GM10266 (cell line): ENCODE results near the gene HLCS.
"Not testable (repeated sequence)": the region's sequence is repeated elsewhere in the genome, so short reads cannot be mapped to it uniquely, and the experiment has no call there.

ENCODE experiments used
- DNase-seq: peaks from one replicate; pipeline ENCODE4 v3.0.0; 2012; ENCODE audit errors: extremely low spot score
- CTCF ChIP-seq: IDR thresholded peaks from 2 replicates; pipeline ENCODE4 v1.5.1; 2012; ENCODE audit warnings: mild to moderate bottlenecking, low read depth; ENCODE audit not compliant: control insufficient read depth, insufficient read depth; ENCODE audit errors: missing control alignments

The HLCS gene

GRCh38 chr21:36989699-36990507 is 23.4 kb upstream of the HLCS start:
- DNase-seq: peak; percentile 98
- peak; percentile 90 for TF ChIP-seq CTCF

- DNase-seq: not testable (repeated sequence)
Measured at GRCh38 chr21:36989199-36989698, 22.8 kb upstream of the HLCS start.

- DNase-seq: no peak
- no peak for TF ChIP-seq CTCF
Measured at GRCh38 chr21:36988536-36988935, 22.1 kb upstream of the HLCS start.

GRCh38 chr21:36987845-36988244 is 21.4 kb upstream of the HLCS start:
- no peak for TF ChIP-seq CTCF
- no peak for DNase-seq

GRCh38 chr21:36985751-36986594 is 19.5 kb upstream of the HLCS start:
- TF ChIP-seq CTCF: no peak
- DNase-seq: no peak

- TF ChIP-seq CTCF: no peak
- DNase-seq: no peak
Measured at GRCh38 chr21:36981977-36982700, 15.7 kb upstream of the HLCS start.

GRCh38 chr21:36981049-36981391 is 14.6 kb upstream of the HLCS start:
- no peak for TF ChIP-seq CTCF

More at GRCh38 chr21:36981049-36981391, 14.6 kb upstream of the HLCS start:
- no peak for DNase-seq
